Activated CD8-positive, alpha-beta memory T cell treated with anti-CD3 and anti-CD28 coated beads for 1 hour (primary cell): ENCODE measurements around the gene ATL1.

Experiments used
- DNase-seq, 2 donors: peaks; one replicate each; pipeline ENCODE4 v3.0.0-alpha.2; 2020; ENCODE audit warnings: low read depth in 1 of 2; ENCODE audit errors: extremely low read depth in 1 of 2

The ATL1 gene

DNA sequence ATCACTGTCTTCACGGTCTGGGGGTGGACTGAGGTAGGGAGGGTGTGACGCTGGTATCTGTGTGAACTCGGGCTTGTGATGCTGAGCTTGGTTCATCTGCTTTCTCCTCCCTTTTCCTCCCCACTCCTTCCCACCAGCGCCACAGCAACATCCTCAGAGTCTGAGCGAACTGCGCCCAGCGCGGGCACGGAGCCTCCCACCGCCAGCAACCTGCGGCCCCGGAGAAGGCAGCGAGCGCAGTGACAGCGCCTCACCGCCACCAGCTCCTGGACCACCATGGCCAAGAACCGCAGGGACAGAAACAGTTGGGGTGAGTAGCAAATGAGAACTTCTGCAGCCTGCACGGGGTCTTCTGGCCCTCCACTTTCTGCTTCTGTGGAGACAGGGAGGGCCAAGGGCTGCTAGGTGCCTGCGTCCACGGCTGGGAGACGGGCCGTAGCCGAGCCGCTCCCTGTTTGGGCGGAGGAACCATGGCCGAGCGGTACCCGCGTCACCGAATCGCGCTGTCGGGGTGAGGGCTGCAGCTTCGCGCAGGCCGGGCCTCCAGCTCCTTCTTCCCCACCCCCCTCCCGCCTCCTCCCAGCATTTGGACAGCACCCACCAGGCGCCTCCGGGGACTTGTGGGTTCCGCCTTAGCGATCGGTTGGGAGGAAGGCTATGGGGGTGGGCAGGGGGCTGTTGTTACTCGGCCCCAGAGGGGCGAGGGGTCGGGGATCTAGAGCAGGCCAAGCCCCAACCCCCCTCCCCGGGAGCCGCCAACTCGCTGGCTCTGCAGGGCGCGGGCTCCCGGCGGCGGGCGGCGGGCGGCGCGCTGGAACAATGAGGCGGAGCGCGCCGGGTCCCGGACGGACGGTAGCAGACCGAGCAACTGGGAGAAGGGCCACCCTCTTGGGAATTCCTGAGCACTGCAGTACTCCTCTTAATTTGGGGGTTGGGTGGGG is at the start of gene ATL1:
ATL1 (plus strand) TSS at position 156 of the 941 bp plus-strand sequence; CDS start at position 277, 121 bp downstream.
- DNase-seq: peak in 1 of 2 donors; percentile 10

DNA sequence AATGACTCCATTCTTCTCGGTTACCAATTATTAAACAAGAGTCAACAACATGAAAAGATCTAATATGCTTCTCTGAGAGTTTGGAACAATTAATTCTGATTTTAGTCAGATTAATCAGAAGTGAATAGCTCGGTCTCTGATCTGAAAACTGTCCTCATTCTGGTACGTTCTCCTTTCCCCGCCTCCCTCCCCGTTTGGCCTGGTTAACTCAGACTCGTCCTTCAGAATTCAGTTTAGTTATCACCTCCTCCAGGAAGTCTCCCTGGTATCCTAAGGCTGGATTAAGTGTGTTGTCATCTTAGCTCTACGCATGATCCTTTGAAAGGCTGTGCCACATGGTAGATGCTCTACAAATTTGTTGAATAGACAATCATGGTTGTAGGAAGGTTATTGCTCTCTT is 49.8 kb upstream of the ATL1 start:
- no peak for DNase-seq

- DNase-seq: no peak
Observed at GRCh38 chr14:50512463-50512862, 47.5 kb upstream of the ATL1 start.

GRCh38 chr14:50516091-50516490 is 43.9 kb upstream of the ATL1 start:
- DNase-seq: no peak

DNA sequence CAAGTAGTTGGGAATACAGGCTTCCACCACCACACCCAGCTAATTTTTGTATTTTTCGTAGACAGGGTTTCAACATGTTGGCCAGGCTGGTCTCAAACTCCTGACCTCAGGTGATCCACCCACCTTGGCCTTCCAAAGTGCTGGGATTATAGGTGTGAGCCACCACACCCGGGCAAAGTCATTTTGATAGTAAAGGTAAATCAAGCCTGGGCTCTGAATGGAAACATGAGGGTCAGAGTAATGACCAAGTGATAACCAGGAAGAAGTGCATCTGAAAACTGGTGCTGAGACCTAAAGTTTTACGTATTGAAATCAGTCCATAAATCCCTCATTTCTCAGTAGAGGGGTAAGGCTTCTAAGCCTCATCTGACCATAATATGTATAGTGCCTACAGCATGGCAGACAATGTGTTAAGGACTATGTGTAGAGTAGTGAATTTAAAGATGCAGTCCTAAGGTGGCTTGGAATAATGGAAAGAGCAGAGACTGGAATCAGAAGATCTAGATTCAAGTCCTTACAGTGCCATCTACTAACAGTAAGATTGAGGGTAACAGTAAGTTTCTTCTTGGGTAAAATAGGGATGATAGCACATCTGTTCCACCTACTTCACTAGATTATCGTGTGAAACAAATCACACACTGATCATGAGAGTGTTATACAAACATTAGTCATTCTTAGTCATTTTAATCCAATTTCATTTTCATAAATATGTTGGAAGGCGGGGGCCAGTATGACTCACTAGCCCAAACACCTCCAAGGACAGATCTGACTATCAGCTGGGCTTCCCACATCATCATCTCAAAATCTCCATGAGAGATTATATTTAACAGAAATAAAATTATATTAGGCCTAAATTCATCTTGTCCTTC is 38.8 kb upstream of the ATL1 start:
- no peak for DNase-seq

GRCh38 chr14:50521912-50522341 is 38.0 kb upstream of the ATL1 start:
- no peak for DNase-seq

DNA sequence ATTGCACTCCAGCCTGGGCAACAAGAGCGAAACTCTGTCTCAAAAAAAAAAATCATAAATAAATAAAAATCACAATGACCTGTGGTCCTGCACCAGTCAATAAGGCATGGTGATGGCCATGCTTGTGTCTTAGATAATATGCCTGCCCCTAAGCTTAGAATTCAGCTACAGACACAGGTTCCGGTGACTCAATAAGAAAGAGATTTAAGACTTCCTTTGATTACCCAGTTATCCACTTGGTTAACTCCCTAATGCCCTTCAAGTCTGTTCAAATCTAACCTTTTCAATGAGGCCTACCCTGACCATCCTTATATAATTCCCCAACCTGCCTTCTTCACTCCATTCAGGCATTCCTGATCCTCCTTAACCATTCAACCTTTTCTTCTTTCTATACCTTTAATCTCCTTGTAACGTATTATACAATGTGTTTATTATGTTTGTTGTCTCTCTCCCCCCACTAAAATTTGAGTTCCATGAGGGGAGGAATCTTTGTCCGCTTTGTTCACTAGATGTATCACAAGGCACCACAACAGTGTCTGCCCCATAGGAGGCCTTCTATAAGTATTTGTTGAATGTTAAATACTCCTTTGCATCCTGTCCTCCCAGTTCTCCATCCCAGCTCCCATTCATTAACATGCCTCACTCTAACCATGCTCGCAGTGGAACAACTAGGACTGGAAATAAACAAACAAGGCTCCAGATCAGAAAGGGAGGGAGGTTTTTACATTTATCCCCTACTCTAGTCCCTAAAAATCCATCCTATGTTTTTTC is 36.5 kb upstream of the ATL1 start:
- no peak for DNase-seq

DNA sequence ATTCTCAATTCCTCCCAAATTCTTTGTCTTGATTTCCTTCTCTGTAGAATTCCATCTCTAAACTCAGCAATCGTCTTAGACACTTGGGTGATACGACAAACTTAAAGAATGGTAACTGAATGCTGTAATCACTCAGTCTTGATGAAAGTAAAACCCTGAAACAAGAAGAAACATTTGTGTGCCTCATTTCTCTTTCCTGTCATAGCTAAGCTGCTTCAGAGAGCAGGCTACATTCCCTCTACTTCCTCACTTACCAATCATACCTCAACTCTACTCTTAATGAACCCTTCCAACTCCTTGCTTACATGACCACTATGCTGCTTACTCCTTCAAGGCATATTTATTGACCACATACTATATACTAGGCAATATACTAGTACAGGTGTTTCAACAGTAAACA is 35.9 kb upstream of the ATL1 start:
- DNase-seq: no peak

GRCh38 chr14:50524731-50525515 is 35.0 kb upstream of the ATL1 start:
- DNase-seq: no peak

GRCh38 chr14:50528000-50528399 is 31.9 kb upstream of the ATL1 start:
- no peak for DNase-seq

- DNase-seq: no peak
Observed at GRCh38 chr14:50529288-50530179, 30.4 kb upstream of the ATL1 start.

GRCh38 chr14:50530358-50530757 is 29.6 kb upstream of the ATL1 start:
- DNase-seq: no peak

DNA sequence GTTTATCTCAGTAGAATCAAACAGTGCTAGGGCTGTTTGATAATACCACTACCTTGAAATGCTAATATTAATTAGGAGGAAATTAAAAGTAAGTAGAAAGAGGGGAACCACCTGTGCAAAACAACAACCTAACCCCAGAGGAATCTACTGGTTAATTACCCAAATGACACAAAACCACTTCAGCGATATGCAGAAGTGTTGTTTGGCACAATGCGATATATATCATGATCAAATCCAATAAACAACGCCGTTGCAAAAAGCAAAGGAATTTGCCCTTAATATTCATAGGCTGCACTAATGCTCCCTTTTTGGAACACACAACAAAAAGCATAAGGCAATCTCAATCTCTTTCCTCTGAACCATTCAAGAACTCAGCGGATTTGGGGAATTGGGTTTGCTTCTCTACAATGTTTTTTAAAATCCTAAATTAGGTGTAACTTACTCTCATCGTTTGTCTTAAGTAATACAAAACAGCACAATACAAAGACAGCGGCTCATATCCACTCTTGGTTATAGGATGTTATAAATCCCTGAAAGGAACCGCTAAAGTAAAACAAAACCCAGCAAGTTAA is 29.1 kb upstream of the ATL1 start:
- no peak for DNase-seq

GRCh38 chr14:50531595-50532501 is 28.1 kb upstream of the ATL1 start:
- DNase-seq: peak in 1 of 2 donors; percentile 11

DNA sequence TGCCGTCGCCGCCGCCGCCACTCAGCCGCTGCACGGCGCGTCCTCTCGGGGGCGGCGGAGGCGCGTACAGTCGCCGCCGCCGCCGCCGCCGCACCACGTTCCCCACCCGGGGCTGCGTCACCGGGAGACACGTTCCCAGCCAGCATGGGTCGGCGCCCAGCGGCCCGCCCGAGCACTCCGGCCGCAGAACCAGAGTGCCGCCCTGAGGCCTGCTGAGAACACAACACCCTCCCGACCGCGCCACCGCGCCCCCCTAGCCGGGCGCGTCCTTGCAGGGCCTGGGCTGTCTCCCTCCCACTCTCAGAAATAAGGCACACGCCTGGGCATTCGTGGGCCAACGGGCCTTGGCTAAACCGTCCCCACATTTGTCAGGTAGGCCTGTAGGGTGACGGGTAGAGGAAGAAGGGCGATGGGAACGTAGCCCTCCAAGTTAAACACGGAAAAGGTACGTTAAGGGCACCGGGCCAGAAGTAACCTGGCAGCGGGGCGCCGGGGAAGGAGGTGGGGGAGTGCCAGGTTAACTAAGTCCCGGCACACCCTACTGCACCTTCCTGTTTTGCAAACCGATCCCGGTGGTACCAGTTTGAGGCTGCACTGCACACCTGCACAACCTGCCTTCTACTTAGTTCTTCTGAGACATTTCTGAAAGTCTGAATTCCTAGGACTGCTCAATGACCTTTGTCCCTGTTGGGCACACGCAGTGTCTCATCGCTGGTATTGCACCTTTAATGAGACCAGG is 27.3 kb upstream of the ATL1 start, which contains the start of gene MAP4K5:
MAP4K5 (minus strand) TSS at position 68 of the 739 bp plus-strand sequence. CDS start 520 bp downstream, outside the sequence.
- peak; percentile 75 to 83 for DNase-seq

DNA sequence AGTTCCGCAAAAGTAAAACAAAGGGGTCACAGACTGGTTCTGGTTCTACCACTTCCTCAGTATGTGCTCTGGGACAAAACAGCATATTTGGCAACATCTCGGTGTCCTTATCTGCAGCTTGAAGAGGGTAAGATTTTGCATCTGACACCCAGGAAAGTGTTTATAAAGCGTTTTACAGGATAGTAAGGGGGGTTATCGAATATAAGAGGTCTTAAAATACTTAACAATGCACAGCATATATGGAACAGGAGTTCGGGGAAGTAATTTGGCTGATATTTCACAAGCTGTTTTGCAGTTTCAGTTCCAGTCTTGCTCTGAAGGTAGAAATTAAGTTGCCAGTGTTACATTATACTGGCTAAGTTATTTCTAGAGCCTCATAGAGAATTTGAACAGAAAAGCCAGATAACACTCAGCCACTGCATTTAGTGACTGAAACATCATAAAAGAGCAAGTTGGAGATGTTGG is 26.7 kb upstream of the ATL1 start:
- DNase-seq: no peak

- no peak for DNase-seq
Observed at GRCh38 chr14:50533806-50534205, 26.1 kb upstream of the ATL1 start.
